ENCODE data around the gene KLK15.

- TF ChIP-seq CTCF (IDR thresholded peaks at IDR 0.05) (no peak), POLR2A (IDR thresholded peaks at IDR 0.05; ENCODE audit: low read length) (no peak), ZC3H11A (IDR thresholded peaks at IDR 0.05) (no peak), JUNB (IDR thresholded peaks at IDR 0.05) (no peak), JUN (IDR thresholded peaks at IDR 0.05) (no peak), ZSCAN20 (CRISPR knock-in tag; IDR thresholded peaks at IDR 0.05) (no peak), KDM5A (IDR thresholded peaks at IDR 0.05) (no peak), MAZ (IDR thresholded peaks at IDR 0.05; ENCODE audit: borderline replicate concordance, low read depth, low read length) (no peak)
Measured at GRCh38 chr19:50873056-50873455, 39.7 kb upstream of the KLK15 start, which contains the start of gene KLK2.

All from A549 (cell line).